ENCODE results near the gene CPNE7. TPM values are rescaled to one million over a fixed set of nuclear protein-coding genes. Genes with fewer than 3 reads are reported as not detected.

Gene CPNE7
- total and polyA plus RNA-seq, 9 of the 15 experiments (the other 6 are each of a cell fraction or from before 2014, with no cell fraction given) = 0.30 to 73.4 (median 32.7) TPM

GRCh38 chr16:89565506-89566372 lies 9.8 kb upstream of the CPNE7 start (continued):
- TF ChIP-seq MXI1 (IDR thresholded peaks at IDR 0.05; ENCODE audit: low read depth, low read length) (no peak), RBM14 (IDR thresholded peaks at IDR 0.05; ENCODE audit: borderline replicate concordance, insufficient read depth, low read depth, low read length) (0 out of 2 replicates have a peak, but pooled peaks have one; percentile 30), SRSF9 (IDR thresholded peaks at IDR 0.05; ENCODE audit: borderline replicate concordance, low read depth, low read length) (no peak), ZNF146 (CRISPR knock-in tag; IDR thresholded peaks at IDR 0.05; ENCODE audit: unreplicated experiment) (no peak), SMC3 (conservative IDR thresholded peaks at IDR 0.05; ENCODE audit: insufficient read depth, low read depth, low read length) (no peak), MYC (IDR thresholded peaks at IDR 0.05; ENCODE audit: low read depth, low read length) (no peak), MYC (CRISPR knock-in tag; IDR thresholded peaks at IDR 0.05; ENCODE audit: borderline replicate concordance, low read depth) (no peak), SPI1 (IDR thresholded peaks at IDR 0.05; ENCODE audit: borderline replicate concordance, low read depth, low read length) (0 out of 2 replicates have a peak, but pooled peaks have one; percentile 35), ZNF398 (CRISPR knock-in tag; IDR thresholded peaks at IDR 0.05) (no peak), ZNF263 (CRISPR knock-in tag; IDR thresholded peaks at IDR 0.05; ENCODE audit: borderline replicate concordance) (no peak), TAF7 (tag; IDR thresholded peaks at IDR 0.05) (no peak), CBFB (CRISPR knock-in tag; IDR thresholded peaks at IDR 0.05) (peak; percentile 40; the same call in 1 of the 2 replicates), PTBP1 (IDR thresholded peaks at IDR 0.05; ENCODE audit: low read depth, low read length) (peak; percentile 26; the same call in 1 of the 2 replicates), NFYB (IDR thresholded peaks at IDR 0.05; ENCODE audit: extremely low read depth, insufficient read length) (no peak), TCF7L2 (IDR thresholded peaks at IDR 0.05; ENCODE audit: low read depth, low read length) (no peak), FOS (IDR thresholded peaks at IDR 0.05; ENCODE audit: extremely low read depth, insufficient read length) (no peak), ZNF174 (CRISPR knock-in tag; IDR thresholded peaks at IDR 0.05) (no peak), MAX (CRISPR knock-in tag; IDR thresholded peaks at IDR 0.05) (no peak), HSF4 (CRISPR knock-in tag; IDR thresholded peaks at IDR 0.05; ENCODE audit: borderline replicate concordance) (no peak), PHTF2 (CRISPR knock-in tag; IDR thresholded peaks at IDR 0.05) (no peak), ATF1 (CRISPR knock-in tag; IDR thresholded peaks at IDR 0.05) (no peak), ATF1 (tag; IDR thresholded peaks at IDR 0.05) (0 out of 2 replicates have a peak, but pooled peaks have one; percentile 4), ZNF134 (CRISPR knock-in tag; conservative IDR thresholded peaks at IDR 0.05) (no peak), CBX8 (IDR thresholded peaks at IDR 0.05; ENCODE audit: borderline replicate concordance, extremely low read depth, low read depth, low read length, poor library complexity, severe bottlenecking) (no peak), RUNX1 (IDR thresholded peaks at IDR 0.05; ENCODE audit: low read depth) (no peak), ZNF347 (CRISPR knock-in tag; IDR thresholded peaks at IDR 0.05; ENCODE audit: low read depth) (no peak), MEIS2 (IDR thresholded peaks at IDR 0.05; ENCODE audit: partially characterized antibody) (no peak)

Measured in K562 (cell line).